Bronchial epithelial cell (primary cell): ENCODE measurements around the gene ANKS1A. TPM values are rescaled to one million over a fixed set of nuclear protein-coding genes. Genes with fewer than 3 reads are reported as not detected.

Source experiments
- DNase-seq: peaks from one replicate; pipeline ENCODE4 v3.0.0-alpha.2; 2010; ENCODE audit warnings: low read depth
- FAIRE-seq: peaks from 2 replicates; lab custom pipeline; 2011; peaks lifted over from hg19 to GRCh38; lab: Jason Lieb, UNC
- H3K27me3 ChIP-seq: 2 replicates; pipeline ENCODE4 v1.5.1; 2011; ENCODE audit warnings: low read length; ENCODE audit not compliant: control insufficient read depth, insufficient read depth
- H3K36me3 ChIP-seq: 2 replicates; pipeline ENCODE4 v1.5.1; 2011; ENCODE audit warnings: low read length; ENCODE audit not compliant: control insufficient read depth, insufficient read depth
- H3K4me3 ChIP-seq: 2 replicates; pipeline ENCODE4 v1.5.1; 2011; ENCODE audit warnings: mild to moderate bottlenecking, low read depth, low read length, control low read depth
- CTCF ChIP-seq: IDR thresholded peaks from 2 replicates; pipeline ENCODE4 v1.5.1; 2011; ENCODE audit warnings: mild to moderate bottlenecking, moderate library complexity, low read length, control low read depth, inconsistent platforms; ENCODE audit not compliant: insufficient read depth, severe bottlenecking
- total RNA-seq: library from RNA; depleted of rRNA; stranded (reverse); fragments of >200 nt; gene quantifications from 2 replicates; pipeline ENCODE4 v1.2.1, GENCODE V29; 2014

Gene ANKS1A
- total RNA-seq, 1 donor from 2014 or later = 9.5 TPM

GRCh38 chr6:35064290-35064689 is 175.2 kb downstream of the ANKS1A start:
- DNase-seq = no peak
- FAIRE-seq = peak; percentile 13
- TF ChIP-seq CTCF = no peak
- no peak overlapping the region for H3K4me3 ChIP-seq
- no peaks in the 10 kb centered on the region for H3K27me3 ChIP-seq
- H3K36me3 ChIP-seq = peaks cover 13% of the 10 kb centered on the region

- Histone ChIP-seq H3K27me3 (no peaks in the 10 kb centered on the region), H3K36me3 (peaks cover 13% of the 10 kb centered on the region), H3K4me3 (no peak overlapping the region)
- FAIRE-seq (no peak), DNase-seq (no peak)
- no peak for TF ChIP-seq CTCF
These were observed 175.8 kb downstream of the ANKS1A start for GRCh38 chr6:35064757-35065440.

GRCh38 chr6:35065441-35065800 is 176.4 kb downstream of the ANKS1A start:
- H3K36me3 ChIP-seq = peaks cover 13% of the 10 kb centered on the region
- no peaks in the 10 kb centered on the region for H3K27me3 ChIP-seq
- no peak for TF ChIP-seq CTCF
- no peak for DNase-seq
- no peak overlapping the region for H3K4me3 ChIP-seq
- FAIRE-seq = no peak

- Histone ChIP-seq H3K27me3 (no peaks in the 10 kb centered on the region), H3K36me3 (peaks cover 13% of the 10 kb centered on the region), H3K4me3 (no peak overlapping the region)
- no peak for DNase-seq
- no peak for TF ChIP-seq CTCF
- FAIRE-seq = no peak
These were observed 176.8 kb downstream of the ANKS1A start for GRCh38 chr6:35065870-35066269.

GRCh38 chr6:35067234-35067633 is 178.2 kb downstream of the ANKS1A start:
- H3K27me3 ChIP-seq = no peaks in the 10 kb centered on the region
- no peak overlapping the region for H3K4me3 ChIP-seq
- DNase-seq (no peak), FAIRE-seq (no peak)
- no peak for TF ChIP-seq CTCF
- peaks cover 10% of the 10 kb centered on the region for H3K36me3 ChIP-seq

GRCh38 chr6:35068206-35068605 is 179.2 kb downstream of the ANKS1A start:
- Histone ChIP-seq H3K36me3 (peaks cover 9% of the 10 kb centered on the region), H3K4me3 (no peak overlapping the region), H3K27me3 (no peaks in the 10 kb centered on the region)
- FAIRE-seq = no peak
- DNase-seq = no peak
- TF ChIP-seq CTCF = no peak
